Epithelial cell of esophagus (primary cell): ENCODE data around the gene TLX1.

ENCODE experiments used
- DNase-seq: peaks from one replicate; pipeline ENCODE4 v3.0.0; 2010; ENCODE audit warnings: low read depth
- H3K4me3 ChIP-seq: 2 replicates; pipeline ENCODE4 v1.5.1; 2011; ENCODE audit warnings: mild to moderate bottlenecking, low read length, control low read depth
- CTCF ChIP-seq: IDR thresholded peaks from 2 replicates; pipeline ENCODE4 v1.5.1; 2011; ENCODE audit warnings: low read depth, mild to moderate bottlenecking, low read length, control low read depth, inconsistent platforms; ENCODE audit not compliant: insufficient read depth; ENCODE audit errors: missing control alignments

Gene TLX1

GRCh38 chr10:101111547-101111946 lies 19.6 kb upstream of the TLX1 start:
- no peak overlapping the region for H3K4me3 ChIP-seq
- TF ChIP-seq CTCF: no peak
- no peak for DNase-seq

- DNase-seq: no peak
- H3K4me3 ChIP-seq: no peak overlapping the region
- TF ChIP-seq CTCF: no peak
Observed at GRCh38 chr10:101112799-101113594, 18.1 kb upstream of the TLX1 start.

GRCh38 chr10:101113890-101114403 lies 17.2 kb upstream of the TLX1 start:
- H3K4me3 ChIP-seq: no peak overlapping the region
- TF ChIP-seq CTCF: no peak
- no peak for DNase-seq

- no peak overlapping the region for H3K4me3 ChIP-seq
- DNase-seq: no peak
- no peak for TF ChIP-seq CTCF
Observed at GRCh38 chr10:101114646-101115045, 16.5 kb upstream of the TLX1 start.

GRCh38 chr10:101116754-101117153 lies 14.3 kb upstream of the TLX1 start:
- H3K4me3 ChIP-seq: no peak overlapping the region
- TF ChIP-seq CTCF: no peak

GRCh38 chr10:101118031-101118430 lies 13.1 kb upstream of the TLX1 start:
- TF ChIP-seq CTCF: no peak
- no peak for DNase-seq
- no peak overlapping the region for H3K4me3 ChIP-seq

More at GRCh38 chr10:101116754-101117153, 14.3 kb upstream of the TLX1 start:
- DNase-seq: no peak

GRCh38 chr10:101120520-101120883 lies 10.6 kb upstream of the TLX1 start:
- no peak for DNase-seq
- no peak overlapping the region for H3K4me3 ChIP-seq
- TF ChIP-seq CTCF: no peak
